K562 (cell line): ENCODE results near the gene LY6G6F. TPM values are rescaled to one million over a fixed set of nuclear protein-coding genes. Genes with fewer than 3 reads are reported as not detected.

Source experiments
- CBX5 ChIP-seq: IDR thresholded peaks from 2 replicates; pipeline ENCODE4 v1.6.1; 2014; ENCODE audit warnings: low read depth, borderline replicate concordance
- CHD7 ChIP-seq: fragments of 200-600 bp; sonication (generic); IDR thresholded peaks from one replicate; pipeline ENCODE4 v1.6.1; 2012; ENCODE audit warnings: mild to moderate bottlenecking, low read depth, low read length, inconsistent platforms
- GTF2F1 ChIP-seq: IDR thresholded peaks from 2 replicates; pipeline ENCODE4 v1.6.1; 2011; ENCODE audit warnings: low read depth, low read length, improper control_type of control experiment
- LARP7 ChIP-seq: fragments of 450-650 bp; IDR thresholded peaks from 2 replicates; pipeline ENCODE4 v1.6.1; 2016
- PYGO2 ChIP-seq: fragments of 450-650 bp; IDR thresholded peaks from 2 replicates; pipeline ENCODE4 v1.6.1; 2016; ENCODE audit warnings: mild to moderate bottlenecking, missing genetic modification characterization, moderate library complexity, missing compliant biosample characterization
- RBM14 ChIP-seq: fragments of 200-400 bp; formaldehyde crosslinking; IDR thresholded peaks from 2 replicates; pipeline ENCODE4 v1.6.1; 2018; ENCODE audit warnings: low read depth, mild to moderate bottlenecking, low read length, moderate library complexity, borderline replicate concordance; ENCODE audit not compliant: insufficient read depth
- SMAD2 ChIP-seq: fragments of 150-350 bp; IDR thresholded peaks from 2 replicates; pipeline ENCODE4 v1.6.1; 2014; ENCODE audit warnings: low read depth, mild to moderate bottlenecking, low read length
- TBP ChIP-seq: optimal IDR thresholded peaks from 2 replicates; pipeline ENCODE3; 2011; ENCODE audit warnings: low read depth, low read length, improper control_type of control experiment
- ZNF274 ChIP-seq: IDR thresholded peaks from 2 replicates; pipeline ENCODE4 v1.6.1; 2011; ENCODE audit warnings: low read depth, mild to moderate bottlenecking, low read length, moderate library complexity, borderline replicate concordance
- ZNF431 ChIP-seq: sonication (generic); formaldehyde crosslinking; IDR thresholded peaks from 2 replicates; pipeline ENCODE4 v1.8.0; 2022; ENCODE audit warnings: mild to moderate bottlenecking, missing genetic modification reagents
- polyA plus RNA-seq, 8 experiments: library from polyadenylated mRNA; depleted of rRNA in 4 of 8; stranded (reverse) in 5 of 8; unstranded in 3 of 8; fragments of >200 nt; fragmentation: Nextera tagmentation in 2 of 8; fragmentation: Illumina TruSeq in 1 of 8; extraction: Ambion mirVana in 2 of 8; extraction: Trizol in 1 of 8; gene quantifications; 2 replicates each; pipeline versions ENCODE4 v1.2.1 to v1.2.3, GENCODE V29; 2011 to 2014; ENCODE audit warnings: inconsistent platforms in 1 of 8, missing spikeins in 1 of 8
- total RNA-seq, 7 experiments: library from RNA; depleted of rRNA in 6 of 7; stranded (reverse); fragments of >200 nt in 6 of 7; fragmentation: Illumina TruSeq in 2 of 7; extraction: Trizol in 2 of 7; gene quantifications; 2 replicates each; pipeline versions ENCODE4 v1.2.1 to v1.2.3, GENCODE V29; 2011 to 2021; ENCODE audit warnings: low replicate concordance in 1 of 7
- TF ChIP-seq, protein P1 (sequence below): sonication (generic); formaldehyde crosslinking; IDR thresholded peaks from 2 replicates; pipeline ENCODE4 v1.8.1; 2023; ENCODE audit warnings: mild to moderate bottlenecking, missing genetic modification reagents
- TF ChIP-seq, protein P2 (sequence below): IDR thresholded peaks from 3 replicates; pipeline ENCODE4 v1.6.1; 2011; ENCODE audit warnings: borderline replicate concordance, mild to moderate bottlenecking; ENCODE audit not compliant: insufficient read length, insufficient read depth
- TF ChIP-seq, protein P3 (sequence below): sonication (generic); formaldehyde crosslinking; IDR thresholded peaks from 2 replicates; pipeline ENCODE4 v1.8.0; 2022; ENCODE audit warnings: mild to moderate bottlenecking, missing genetic modification reagents

The LY6G6F gene
- total and polyA plus RNA-seq, 9 of the 15 experiments (the other 6 are each of a cell fraction or from before 2014, with no cell fraction given): 0.14 to 0.50 (median 0.28) TPM; not detected in 2

- TF ChIP-seq CHD7: no peak
- TF ChIP-seq, protein P1, sequence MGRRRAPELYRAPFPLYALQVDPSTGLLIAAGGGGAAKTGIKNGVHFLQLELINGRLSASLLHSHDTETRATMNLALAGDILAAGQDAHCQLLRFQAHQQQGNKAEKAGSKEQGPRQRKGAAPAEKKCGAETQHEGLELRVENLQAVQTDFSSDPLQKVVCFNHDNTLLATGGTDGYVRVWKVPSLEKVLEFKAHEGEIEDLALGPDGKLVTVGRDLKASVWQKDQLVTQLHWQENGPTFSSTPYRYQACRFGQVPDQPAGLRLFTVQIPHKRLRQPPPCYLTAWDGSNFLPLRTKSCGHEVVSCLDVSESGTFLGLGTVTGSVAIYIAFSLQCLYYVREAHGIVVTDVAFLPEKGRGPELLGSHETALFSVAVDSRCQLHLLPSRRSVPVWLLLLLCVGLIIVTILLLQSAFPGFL (CRISPR knock-in tag): no peak
- no peak for TF ChIP-seq TBP
- TF ChIP-seq ZNF431 (CRISPR knock-in tag): no peak
- TF ChIP-seq LARP7: no peak
- TF ChIP-seq ZNF274: no peak
- TF ChIP-seq, protein P2, sequence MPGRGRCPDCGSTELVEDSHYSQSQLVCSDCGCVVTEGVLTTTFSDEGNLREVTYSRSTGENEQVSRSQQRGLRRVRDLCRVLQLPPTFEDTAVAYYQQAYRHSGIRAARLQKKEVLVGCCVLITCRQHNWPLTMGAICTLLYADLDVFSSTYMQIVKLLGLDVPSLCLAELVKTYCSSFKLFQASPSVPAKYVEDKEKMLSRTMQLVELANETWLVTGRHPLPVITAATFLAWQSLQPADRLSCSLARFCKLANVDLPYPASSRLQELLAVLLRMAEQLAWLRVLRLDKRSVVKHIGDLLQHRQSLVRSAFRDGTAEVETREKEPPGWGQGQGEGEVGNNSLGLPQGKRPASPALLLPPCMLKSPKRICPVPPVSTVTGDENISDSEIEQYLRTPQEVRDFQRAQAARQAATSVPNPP: no peak
- no peak for TF ChIP-seq RBM14
- no peak for TF ChIP-seq GTF2F1
- TF ChIP-seq CBX5: no peak
- no peak for TF ChIP-seq PYGO2 (tag)
- TF ChIP-seq SMAD2: no peak
- TF ChIP-seq, protein P3, sequence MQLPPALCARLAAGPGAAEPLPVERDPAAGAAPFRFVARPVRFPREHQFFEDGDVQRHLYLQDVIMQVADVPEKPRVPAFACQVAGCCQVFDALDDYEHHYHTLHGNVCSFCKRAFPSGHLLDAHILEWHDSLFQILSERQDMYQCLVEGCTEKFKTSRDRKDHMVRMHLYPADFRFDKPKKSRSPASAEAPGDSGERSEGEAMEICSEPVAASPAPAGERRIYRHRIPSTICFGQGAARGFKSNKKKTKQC: no peak
Observed at GRCh38 chr6:31689249-31690110, 17.2 kb upstream of the LY6G6F start (continued).
